GM12878 (cell line): Measurements from ENCODE around the gene RHBG. TPM values are rescaled to one million over a fixed set of nuclear protein-coding genes. Genes with fewer than 3 reads are reported as not detected.

Source experiments
- ATAC-seq: fragments of 200-7000 bp; cut with Tn5 transposase; 3 replicates; pipeline ENCODE4 v1.9.1; 2020; ENCODE audit warnings: mild to moderate bottlenecking, moderate library complexity
- BruUV-seq: library from RNA; stranded (reverse); fragments of 400-500 nt; replicated peaks from 2 replicates; lab custom pipeline; 2021; lab: Mats Ljungman, UMichigan
- CTCF ChIA-PET: fragments of 300-600 bp; sonication (Branson Sonifier 250); formaldehyde crosslinking; extraction: SDS; loops from one replicate; lab custom pipeline; 2021; ENCODE audit warnings: inconsistent platforms; lab: Yijun Ruan, JAX
- POLR2A ChIA-PET: fragments of 350-600 bp; formaldehyde crosslinking; extraction: SDS; loops from one replicate; lab custom pipeline; 2021; ENCODE audit warnings: inconsistent platforms; lab: Charles Lee
- RAD21 ChIA-PET: fragments of 300-600 bp; sonication (Branson Sonifier 250); formaldehyde crosslinking; loops from one replicate; lab custom pipeline; 2023; ENCODE audit warnings: antibody characterized with exemption; ENCODE audit not compliant: unreplicated experiment; lab: Charles Lee
- SMC1A ChIA-PET: fragments of 300-600 bp; sonication (Branson Sonifier 250); formaldehyde crosslinking; loops from one replicate; lab custom pipeline; 2023; ENCODE audit not compliant: unreplicated experiment, uncharacterized antibody; lab: Charles Lee
- DNase-seq: peaks from one replicate; pipeline ENCODE4 v3.0.0-alpha.2; 2011; ENCODE audit warnings: low read depth, low spot score
- FAIRE-seq: peaks from 3 replicates; lab custom pipeline; 2011; peaks lifted over from hg19 to GRCh38; lab: Jason Lieb, UNC
- H2AFZ ChIP-seq: 2 replicates; pipeline ENCODE4 v1.6.0; 2011; ENCODE audit warnings: low read depth, low read length, control low read depth; ENCODE audit not compliant: control insufficient read depth
- H3K27ac ChIP-seq: 2 replicates; pipeline ENCODE4 v1.5.1; 2011; ENCODE audit warnings: control low read depth; ENCODE audit not compliant: control insufficient read depth, insufficient read depth
- H3K27me3 ChIP-seq, 2 experiments: replicated peaks in 1 of 2; 2 replicates each; pipeline versions ENCODE4 v1.6.0 to v1.6.1; 2011; ENCODE audit warnings: low read length in 1 of 2; ENCODE audit not compliant: control insufficient read depth in 2 of 2, insufficient read depth in 2 of 2
- H3K36me3 ChIP-seq, 2 experiments: 2 replicates each; pipeline ENCODE4 v1.5.1; 2011; ENCODE audit warnings: low read length in 1 of 2; ENCODE audit not compliant: control insufficient read depth in 2 of 2, insufficient read depth in 2 of 2
- H3K4me1 ChIP-seq: 2 replicates; pipeline ENCODE4 v1.6.1; 2011; ENCODE audit warnings: mild to moderate bottlenecking, low read length, moderate library complexity, mixed read lengths; ENCODE audit not compliant: control insufficient read depth, insufficient read depth
- H3K4me2 ChIP-seq: 2 replicates; pipeline ENCODE4 v1.6.0; 2011; ENCODE audit warnings: control low read depth; ENCODE audit not compliant: control insufficient read depth, insufficient read depth
- H3K4me3 ChIP-seq: fragments of 200-600 bp; sonication (generic); 2 replicates; pipeline ENCODE4 v1.5.1; 2016
- H3K79me2 ChIP-seq: 2 replicates; pipeline ENCODE4 v1.6.0; 2011; ENCODE audit warnings: low read length; ENCODE audit not compliant: control insufficient read depth, insufficient read depth
- H3K9ac ChIP-seq: 2 replicates; pipeline ENCODE4 v1.8.0; 2011; ENCODE audit warnings: low read length, control low read depth, mixed read lengths; ENCODE audit not compliant: control insufficient read depth, insufficient read depth
- H3K9me3 ChIP-seq: replicated peaks from 3 replicates; pipeline ENCODE4 v1.5.1; 2011; ENCODE audit warnings: mild to moderate bottlenecking, low read length; ENCODE audit not compliant: control insufficient read depth, insufficient read depth
- H4K20me1 ChIP-seq: 2 replicates; pipeline ENCODE4 v1.6.0; 2011; ENCODE audit not compliant: control insufficient read depth, insufficient read depth
- IKZF2 ChIP-seq, 2 experiments: fragments of 450-650 bp; IDR thresholded peaks; 2 replicates each; pipeline ENCODE4 v1.6.1; 2017; ENCODE audit warnings: mild to moderate bottlenecking in 2 of 2, moderate library complexity in 2 of 2
- NFIC ChIP-seq: IDR thresholded peaks from 2 replicates; pipeline ENCODE4 v1.6.1; 2012; ENCODE audit warnings: low read depth, mild to moderate bottlenecking, inconsistent platforms, low read length, moderate library complexity
- NKRF ChIP-seq: fragments of 450-650 bp; conservative IDR thresholded peaks from 2 replicates; pipeline ENCODE4 v1.6.1; 2017; ENCODE audit warnings: mild to moderate bottlenecking, moderate library complexity
- RB1 ChIP-seq: fragments of 450-650 bp; formaldehyde crosslinking; IDR thresholded peaks from 2 replicates; pipeline ENCODE4 v1.6.1; 2017; ENCODE audit warnings: mild to moderate bottlenecking, borderline replicate concordance
- whole genome bisulfite sequencing: methylation state at CpG from one replicate; pipeline ENCODE4 v1.1.6; 2016; ENCODE audit warnings: low lambda C conversion rate; ENCODE audit not compliant: insufficient replicate concordance, insufficient coverage; ENCODE audit errors: missing lambda C conversion rate; 5-methylcytosine and 5-hydroxymethylcytosine counted together
- in situ Hi-C: fragments of 300-500 bp; cut with MboI; formaldehyde crosslinking; loops from 9 replicates; pipeline ENCODE4 v1.14.3; 2018; ENCODE audit warnings: mixed read lengths
- intact Hi-C: fragments of 100-400 bp; cut with micrococcal nuclease; formaldehyde crosslinking; loops from one replicate; pipeline ENCODE4 v1.14.2; 2022; ENCODE audit not compliant: unreplicated experiment
- polyA plus RNA-seq, 11 experiments: library from polyadenylated mRNA; depleted of rRNA in 4 of 11; unstranded in 6 of 11; stranded (reverse) in 5 of 11; fragments of >200 nt; fragmentation: Nextera tagmentation in 4 of 11; fragmentation: Illumina TruSeq in 1 of 11; extraction: Ambion mirVana in 4 of 11; extraction: Trizol in 1 of 11; gene quantifications; 1 replicate in 1 of 11; 2 replicates in 10 of 11; pipeline versions ENCODE4 v1.2.1 to v1.2.3, GENCODE V29; 2011 to 2016; ENCODE audit warnings: inconsistent platforms in 2 of 11, missing spikeins in 2 of 11, low read depth in 1 of 11
- total RNA-seq, 4 experiments: library from RNA; depleted of rRNA in 3 of 4; stranded (reverse); fragments of >200 nt in 3 of 4; fragmentation: Illumina TruSeq in 1 of 4; extraction: Trizol in 1 of 4; gene quantifications; 2 replicates each; pipeline versions ENCODE4 v1.2.1 to v1.2.3, GENCODE V29; 2013 to 2021

Gene RHBG
- total and polyA plus RNA-seq, 10 of the 15 experiments (the other 5 are each of a cell fraction or from before 2014, with no cell fraction given), result not detected

GRCh38 chr1:156337888-156338179 is 31.2 kb upstream of the RHBG start:
- CTCF ChIA-PET, result interaction anchor here (0.6 to 2.2 kb wide), 9 partner anchors 19 to 322 kb away, joined by 3 to 10 read pairs (median 4); partner anchors contain the start of gene SMG5
- H3K9ac ChIP-seq, result peak overlapping the region; percentile 81
- 2% methylated on average over 14 of the region's 14 CpGs for WGBS
- SMC1A ChIA-PET, result interaction anchor here (0.6 to 1.0 kb wide), 3 partner anchors 12 to 291 kb away, joined by 3 to 4 read pairs (median 4); no protein-coding TSS in a partner anchor
- H3K27ac ChIP-seq, result peak overlapping the region; percentile 76
- H3K27me3 ChIP-seq, result no peaks in the 10 kb centered on the region
- H3K36me3 ChIP-seq, result peaks cover 0 to 21% of the 10 kb centered on the region in 2 experiments; a peak in 3 of 4 replicates
- RAD21 ChIA-PET, result interaction anchor here (0.5 to 1.0 kb wide), 3 partner anchors 55 to 719 kb away, joined by 3 to 5 read pairs (median 3); partner anchors contain the start of gene SMG5
- H3K9me3 ChIP-seq, result no peaks in the 10 kb centered on the region
- H3K4me2 ChIP-seq, result peak overlapping the region; percentile 94
- DNase-seq (no peak), FAIRE-seq (no peak), ATAC-seq (no peak)
- no peaks in the 10 kb centered on the region for H4K20me1 ChIP-seq
- H2AFZ ChIP-seq, result peak overlapping the region; percentile 93
- peaks cover 38% of the 10 kb centered on the region for H3K79me2 ChIP-seq
- H3K4me3 ChIP-seq, result peak overlapping the region; percentile 96
- no peaks in the 10 kb centered on the region for H3K4me1 ChIP-seq
- TF ChIP-seq IKZF2 (IDR thresholded peaks at IDR 0.05) (0 out of 4 replicates have a peak, but pooled peaks of 1 of the 2 experiments have one; percentile 1), NKRF (peak; percentile 71), NFIC (no peak), RB1 (peak; percentile 46; the same call in 1 of the 2 replicates)
- in situ Hi-C loops (no loop called here), intact Hi-C loops (no loop called here)
- POLR2A ChIA-PET, result interaction anchor here (0.6 to 1.1 kb wide), 6 partner anchors 13 to 403 kb away, joined by 3 to 6 read pairs (median 3); partner anchors contain the start of genes MRPL24, PMF1 and SMG5
- BruUV-seq, result no TSS peak
